OCI-LY1 (cell line): Measurements from ENCODE around the gene KCNG3.

Experiments
- H2AFZ ChIP-seq: fragments of 200-600 bp; sonication (generic), shearing (Covaris generic); 2 replicates; pipeline ENCODE4 v1.6.0; 2014; ENCODE audit warnings: antibody characterized with exemption, mild to moderate bottlenecking, low read length
- H3F3A ChIP-seq: fragments of 200-600 bp; sonication (generic), shearing (Covaris generic); 2 replicates; pipeline ENCODE4 v1.6.0; 2014; ENCODE audit warnings: mild to moderate bottlenecking, antibody characterized with exemption, low read length, moderate library complexity; ENCODE audit not compliant: insufficient read depth
- H3K27ac ChIP-seq: fragments of 200-600 bp; sonication (generic); 2 replicates; pipeline ENCODE4 v1.5.1; 2014; ENCODE audit warnings: low read length, mixed run types, mild to moderate bottlenecking, low read depth; ENCODE audit not compliant: poor library complexity, severe bottlenecking
- H3K27me3 ChIP-seq: fragments of 200-600 bp; sonication (generic); 2 replicates; pipeline ENCODE4 v1.6.0; 2014; ENCODE audit warnings: antibody characterized with exemption, mild to moderate bottlenecking, low read length, moderate library complexity; ENCODE audit not compliant: insufficient read depth
- H3K36me3 ChIP-seq: fragments of 200-600 bp; sonication (generic); 2 replicates; pipeline ENCODE4 v1.6.1; 2014; ENCODE audit warnings: mild to moderate bottlenecking, antibody characterized with exemption, low read length, moderate library complexity, mixed read lengths; ENCODE audit not compliant: insufficient read depth
- H3K4me1 ChIP-seq: fragments of 200-600 bp; sonication (generic); 2 replicates; pipeline ENCODE4 v1.5.1; 2014; ENCODE audit warnings: mild to moderate bottlenecking, low read length, moderate library complexity; ENCODE audit not compliant: insufficient read depth, severe bottlenecking
- H3K4me2 ChIP-seq: fragments of 200-600 bp; sonication (generic), shearing (Covaris generic); 2 replicates; pipeline ENCODE4 v1.6.1; 2014; ENCODE audit warnings: low read length
- H3K4me3 ChIP-seq: fragments of 200-600 bp; sonication (generic); 2 replicates; pipeline ENCODE4 v1.5.1; 2014; ENCODE audit warnings: low read length, low read depth, mild to moderate bottlenecking, mixed read lengths; ENCODE audit not compliant: poor library complexity, severe bottlenecking
- H3K79me2 ChIP-seq: fragments of 200-600 bp; shearing (Covaris generic); 2 replicates; pipeline ENCODE4 v1.6.1; 2016; ENCODE audit warnings: mixed run types, low read length, mixed read lengths; ENCODE audit not compliant: insufficient read depth
- H3K9ac ChIP-seq: fragments of 200-600 bp; sonication (generic), shearing (Covaris generic); 2 replicates; pipeline ENCODE4 v1.6.1; 2014; ENCODE audit warnings: mild to moderate bottlenecking, low read length, mixed read lengths
- H3K9me2 ChIP-seq: fragments of 200-600 bp; sonication (generic), shearing (Covaris generic); 2 replicates; pipeline ENCODE4 v1.6.1; 2014; ENCODE audit warnings: low read depth, mild to moderate bottlenecking, low read length, mixed read lengths
- H3K9me3 ChIP-seq: fragments of 200-600 bp; shearing (Covaris generic); 2 replicates; pipeline ENCODE4 v1.6.1; 2014; ENCODE audit warnings: low read length, mixed read lengths
- H4K20me1 ChIP-seq: fragments of 200-600 bp; sonication (generic), shearing (Covaris generic); 2 replicates; pipeline ENCODE4 v1.6.0; 2016; ENCODE audit warnings: mild to moderate bottlenecking, low read length; ENCODE audit not compliant: insufficient read depth
- EZH2 ChIP-seq: fragments of 200-600 bp; sonication (generic), shearing (Covaris generic); IDR thresholded peaks from 2 replicates; pipeline ENCODE4 v1.8.0; 2017; ENCODE audit warnings: borderline replicate concordance, mixed run types, mild to moderate bottlenecking, antibody characterized with exemption, low read length, moderate library complexity, mixed read lengths
- TF ChIP-seq, protein P1 (sequence below): fragments of 200-600 bp; sonication (generic), shearing (Covaris generic); IDR thresholded peaks from 2 replicates; pipeline ENCODE4 v1.5.1; 2017; ENCODE audit warnings: mild to moderate bottlenecking, antibody characterized with exemption, low read length, moderate library complexity, mixed read lengths

Gene KCNG3, protein sequence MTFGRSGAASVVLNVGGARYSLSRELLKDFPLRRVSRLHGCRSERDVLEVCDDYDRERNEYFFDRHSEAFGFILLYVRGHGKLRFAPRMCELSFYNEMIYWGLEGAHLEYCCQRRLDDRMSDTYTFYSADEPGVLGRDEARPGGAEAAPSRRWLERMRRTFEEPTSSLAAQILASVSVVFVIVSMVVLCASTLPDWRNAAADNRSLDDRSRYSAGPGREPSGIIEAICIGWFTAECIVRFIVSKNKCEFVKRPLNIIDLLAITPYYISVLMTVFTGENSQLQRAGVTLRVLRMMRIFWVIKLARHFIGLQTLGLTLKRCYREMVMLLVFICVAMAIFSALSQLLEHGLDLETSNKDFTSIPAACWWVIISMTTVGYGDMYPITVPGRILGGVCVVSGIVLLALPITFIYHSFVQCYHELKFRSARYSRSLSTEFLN

DNA sequence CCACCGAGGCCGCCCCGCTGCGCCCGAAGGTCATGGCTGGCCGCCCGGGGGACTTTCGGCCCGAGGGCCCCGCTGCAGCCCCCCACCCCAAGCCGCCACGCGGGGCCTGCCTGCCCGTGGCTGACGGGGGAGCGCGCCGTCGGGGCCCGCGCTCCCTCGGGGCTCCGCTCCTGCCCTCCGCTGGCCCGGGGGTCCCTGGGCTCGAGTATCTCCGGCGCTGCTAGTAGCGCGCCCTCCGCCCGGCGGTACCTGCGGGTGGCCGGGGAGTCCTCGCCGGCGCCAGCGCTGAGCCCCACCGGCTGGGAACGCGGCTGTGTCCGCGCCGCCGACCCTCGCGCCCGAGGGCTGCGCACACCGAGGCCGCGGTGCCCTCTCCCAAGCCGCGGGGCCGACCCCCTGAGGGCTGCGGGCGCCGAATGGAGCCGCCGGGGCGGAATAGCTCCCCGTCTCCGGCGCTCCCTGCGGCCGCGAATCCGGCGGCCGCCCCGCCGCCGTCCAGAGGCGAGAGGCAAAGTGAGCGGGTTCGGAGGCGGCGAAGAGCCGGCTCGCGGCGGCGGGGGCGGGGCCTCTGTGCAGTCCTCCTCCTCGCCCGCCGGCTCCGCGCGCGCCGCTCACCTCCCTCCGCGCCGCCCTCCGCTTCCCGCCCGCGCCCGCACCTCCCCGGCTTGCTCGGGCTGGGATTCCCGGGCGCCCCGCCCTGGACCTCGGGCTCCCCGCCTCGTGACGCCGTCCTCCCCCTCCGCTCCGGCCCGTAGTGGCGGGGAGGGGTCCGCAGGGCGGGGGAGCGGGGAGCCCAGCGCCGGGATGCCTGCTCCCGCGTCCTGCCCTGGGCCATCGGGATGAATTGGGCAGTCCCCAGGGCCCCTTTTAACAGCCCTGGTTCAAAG is at the start of gene KCNG3:
KCNG3 (minus strand) TSS at position 515 of the 887 bp plus-strand sequence; CDS start at position 34, 481 bp downstream.
- peaks cover 51% of the 10 kb centered on the region for H3K4me1 ChIP-seq
- H3K27me3 ChIP-seq: no peaks in the 10 kb centered on the region
- TF ChIP-seq, protein P1, sequence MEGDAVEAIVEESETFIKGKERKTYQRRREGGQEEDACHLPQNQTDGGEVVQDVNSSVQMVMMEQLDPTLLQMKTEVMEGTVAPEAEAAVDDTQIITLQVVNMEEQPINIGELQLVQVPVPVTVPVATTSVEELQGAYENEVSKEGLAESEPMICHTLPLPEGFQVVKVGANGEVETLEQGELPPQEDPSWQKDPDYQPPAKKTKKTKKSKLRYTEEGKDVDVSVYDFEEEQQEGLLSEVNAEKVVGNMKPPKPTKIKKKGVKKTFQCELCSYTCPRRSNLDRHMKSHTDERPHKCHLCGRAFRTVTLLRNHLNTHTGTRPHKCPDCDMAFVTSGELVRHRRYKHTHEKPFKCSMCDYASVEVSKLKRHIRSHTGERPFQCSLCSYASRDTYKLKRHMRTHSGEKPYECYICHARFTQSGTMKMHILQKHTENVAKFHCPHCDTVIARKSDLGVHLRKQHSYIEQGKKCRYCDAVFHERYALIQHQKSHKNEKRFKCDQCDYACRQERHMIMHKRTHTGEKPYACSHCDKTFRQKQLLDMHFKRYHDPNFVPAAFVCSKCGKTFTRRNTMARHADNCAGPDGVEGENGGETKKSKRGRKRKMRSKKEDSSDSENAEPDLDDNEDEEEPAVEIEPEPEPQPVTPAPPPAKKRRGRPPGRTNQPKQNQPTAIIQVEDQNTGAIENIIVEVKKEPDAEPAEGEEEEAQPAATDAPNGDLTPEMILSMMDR: no peak
- no peak for TF ChIP-seq EZH2
- H3K4me3 ChIP-seq: peak within 1 kb of the TSS; percentile 68
- no peaks in the 10 kb centered on the region for H3K9me3 ChIP-seq
- H3K79me2 ChIP-seq: no peaks in the 10 kb centered on the region
- H3K36me3 ChIP-seq: no peaks in the 10 kb centered on the region
- H3F3A ChIP-seq: peaks cover 8% of the 10 kb centered on the region; the same call in 1 of the 2 replicates
- peak within 1 kb of the TSS; percentile 69 for H3K27ac ChIP-seq
- H3K4me2 ChIP-seq: peak within 1 kb of the TSS; percentile 84
- peak within 1 kb of the TSS; percentile 86 for H3K9ac ChIP-seq
- no peaks in the 10 kb centered on the region for H3K9me2 ChIP-seq
- H4K20me1 ChIP-seq: no peaks in the 10 kb centered on the region
- peak within 1 kb of the TSS; percentile 72; the same call in 1 of the 2 replicates for H2AFZ ChIP-seq

DNA sequence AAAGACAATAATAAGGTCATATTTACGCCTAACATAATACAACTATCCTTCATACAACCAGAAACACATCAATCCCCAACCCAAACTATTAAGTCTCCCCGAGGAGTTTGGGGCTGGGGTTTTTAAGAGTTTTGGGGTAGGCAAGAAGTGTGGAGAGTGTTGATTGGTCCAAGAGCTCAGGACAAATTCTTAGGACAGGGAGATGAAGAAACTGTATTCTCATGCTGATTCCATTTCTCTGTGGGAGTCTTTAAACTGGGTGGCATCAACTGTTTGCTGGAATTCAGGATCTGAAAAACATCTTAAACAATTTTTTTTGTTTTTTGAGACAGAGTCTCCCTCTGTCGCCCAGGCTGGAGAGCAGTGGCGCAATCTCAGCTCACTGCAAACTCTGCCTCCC is 49.1 kb upstream of the KCNG3 start:
- Histone ChIP-seq H3K4me1 (peaks cover 29% of the 10 kb centered on the region), H4K20me1 (no peaks in the 10 kb centered on the region), H2AFZ (no peak overlapping the region), H3K9me2 (no peaks in the 10 kb centered on the region), H3K9me3 (no peaks in the 10 kb centered on the region), H3K4me2 (no peak overlapping the region), H3K4me3 (no peak overlapping the region), H3K9ac (no peak overlapping the region), H3K27ac (no peak overlapping the region), H3K79me2 (no peaks in the 10 kb centered on the region), H3K36me3 (no peaks in the 10 kb centered on the region), H3F3A (no peaks in the 10 kb centered on the region), H3K27me3 (no peaks in the 10 kb centered on the region)
- TF ChIP-seq, protein P1: no peak
- no peak for TF ChIP-seq EZH2

DNA sequence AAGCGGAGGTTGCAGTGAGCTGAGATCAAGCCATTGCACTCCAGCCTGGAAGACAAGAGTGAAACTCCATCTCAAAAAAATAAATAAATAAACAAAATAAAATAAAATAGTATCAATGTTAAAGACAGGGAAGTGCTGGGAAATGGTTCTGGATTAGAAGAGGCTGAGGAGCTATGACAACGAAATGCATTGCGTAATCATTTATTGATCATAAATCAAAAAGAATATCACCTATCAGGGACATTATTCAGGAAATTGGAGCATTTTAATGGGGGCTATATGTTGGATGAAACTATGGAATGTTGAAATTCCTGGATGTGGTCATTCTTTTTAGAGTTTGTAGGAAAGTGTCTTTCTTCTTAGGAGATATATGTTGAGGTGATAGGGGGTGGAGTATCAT is 43.7 kb upstream of the KCNG3 start:
- H3K79me2 ChIP-seq: no peaks in the 10 kb centered on the region
- TF ChIP-seq, protein P1: no peak
- TF ChIP-seq EZH2: no peak
- H3K4me3 ChIP-seq: no peak overlapping the region
- no peaks in the 10 kb centered on the region for H3K4me1 ChIP-seq
- no peak overlapping the region for H3K9ac ChIP-seq
- H3K27me3 ChIP-seq: no peaks in the 10 kb centered on the region
- no peaks in the 10 kb centered on the region for H3K9me3 ChIP-seq
- H3K9me2 ChIP-seq: no peaks in the 10 kb centered on the region
- H3K27ac ChIP-seq: no peak overlapping the region
- no peak overlapping the region for H2AFZ ChIP-seq
- H3K4me2 ChIP-seq: no peak overlapping the region
- H3K36me3 ChIP-seq: no peaks in the 10 kb centered on the region
- H3F3A ChIP-seq: no peaks in the 10 kb centered on the region
- H4K20me1 ChIP-seq: no peaks in the 10 kb centered on the region
